Stimulated activated naive B cell treated with anti-CD40 and anti-IgM and Interleukin-4, amounts not matched to agents 10 μg/mL and 1 μg/mL and 100 μg/mL, for 72 hours (primary cell): ENCODE results near the gene GP2.

ENCODE experiments used
- ATAC-seq, 2 donors: fragments of 150-1000 bp; cut with Tn5 transposase; replicated peaks; 2 replicates each; pipeline ENCODE4 v1.10.0; 2021; ENCODE audit warnings: moderate library complexity in 1 of 2
- DNase-seq: peaks from one replicate; pipeline ENCODE4 v3.0.0; 2021
- H3K27ac Mint-ChIP-seq: one replicate; pipeline ENCODE4 v1.8.0; 2022; ENCODE audit warnings: mild to moderate bottlenecking, mixed read lengths
- H3K27me3 Mint-ChIP-seq, 2 donors: one replicate each; pipeline ENCODE4 v1.8.0; 2022; ENCODE audit warnings: mixed read lengths in 2 of 2
- H3K36me3 Mint-ChIP-seq, 2 donors: one replicate each; pipeline ENCODE4 v1.8.0; 2022; ENCODE audit warnings: mixed read lengths in 2 of 2, mild to moderate bottlenecking in 1 of 2
- H3K4me1 Mint-ChIP-seq, 2 donors: one replicate each; pipeline ENCODE4 v1.8.0; 2022; ENCODE audit warnings: mixed read lengths in 2 of 2, mild to moderate bottlenecking in 1 of 2
- H3K4me3 Mint-ChIP-seq, 2 donors: one replicate each; pipeline ENCODE4 v1.8.0; 2022; ENCODE audit warnings: mild to moderate bottlenecking in 2 of 2, mixed read lengths in 2 of 2, moderate library complexity in 1 of 2
- H3K9me3 Mint-ChIP-seq, 2 donors: one replicate each; pipeline ENCODE4 v1.8.0; 2022; ENCODE audit warnings: mixed read lengths in 2 of 2, mild to moderate bottlenecking in 1 of 2

GP2 gene

GRCh38 chr16:20263138-20263855 is 64.0 kb downstream of the GP2 start:
- Mint-ChIP-seq H3K9me3 (peaks cover 10 to 11% of the 10 kb centered on the region in 2 donors), H3K27ac (no peak overlapping the region), H3K4me1 (no peaks in the 10 kb centered on the region), H3K27me3 (peaks cover 8 to 10% of the 10 kb centered on the region in 2 donors), H3K36me3 (peaks cover 0 to 3% of the 10 kb centered on the region in 2 donors), H3K4me3 (no peak overlapping the region)
- no peak for DNase-seq
- ATAC-seq = no peak

DNA sequence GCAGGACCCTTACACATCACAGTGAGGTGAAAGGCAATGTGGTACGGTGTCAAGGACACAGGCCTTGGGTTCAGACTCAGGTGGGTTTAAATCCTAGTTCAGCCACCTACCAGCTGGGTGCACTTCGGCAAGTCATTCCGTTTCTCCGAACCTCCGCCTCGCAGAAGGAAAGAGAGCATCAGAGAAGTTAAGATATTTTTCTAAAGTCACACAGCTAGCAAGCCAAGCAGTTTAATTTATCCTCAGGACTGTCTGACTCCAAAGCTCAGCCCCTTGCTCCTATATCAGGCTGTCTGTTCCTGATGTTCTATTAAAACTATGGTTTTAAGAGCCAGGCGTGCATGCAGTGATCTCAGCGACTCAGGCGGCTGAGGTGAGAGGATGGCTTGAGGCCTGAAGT is 65.1 kb downstream of the GP2 start:
- H3K9me3 Mint-ChIP-seq = peaks cover 10 to 11% of the 10 kb centered on the region in 2 donors
- H3K4me3 Mint-ChIP-seq = no peak overlapping the region
- peaks cover 7 to 8% of the 10 kb centered on the region in 2 donors for H3K27me3 Mint-ChIP-seq
- H3K27ac Mint-ChIP-seq = no peak overlapping the region
- no peak for DNase-seq
- peaks cover 0 to 3% of the 10 kb centered on the region in 2 donors for H3K36me3 Mint-ChIP-seq
- no peaks in the 10 kb centered on the region for H3K4me1 Mint-ChIP-seq
- no peak for ATAC-seq

DNA sequence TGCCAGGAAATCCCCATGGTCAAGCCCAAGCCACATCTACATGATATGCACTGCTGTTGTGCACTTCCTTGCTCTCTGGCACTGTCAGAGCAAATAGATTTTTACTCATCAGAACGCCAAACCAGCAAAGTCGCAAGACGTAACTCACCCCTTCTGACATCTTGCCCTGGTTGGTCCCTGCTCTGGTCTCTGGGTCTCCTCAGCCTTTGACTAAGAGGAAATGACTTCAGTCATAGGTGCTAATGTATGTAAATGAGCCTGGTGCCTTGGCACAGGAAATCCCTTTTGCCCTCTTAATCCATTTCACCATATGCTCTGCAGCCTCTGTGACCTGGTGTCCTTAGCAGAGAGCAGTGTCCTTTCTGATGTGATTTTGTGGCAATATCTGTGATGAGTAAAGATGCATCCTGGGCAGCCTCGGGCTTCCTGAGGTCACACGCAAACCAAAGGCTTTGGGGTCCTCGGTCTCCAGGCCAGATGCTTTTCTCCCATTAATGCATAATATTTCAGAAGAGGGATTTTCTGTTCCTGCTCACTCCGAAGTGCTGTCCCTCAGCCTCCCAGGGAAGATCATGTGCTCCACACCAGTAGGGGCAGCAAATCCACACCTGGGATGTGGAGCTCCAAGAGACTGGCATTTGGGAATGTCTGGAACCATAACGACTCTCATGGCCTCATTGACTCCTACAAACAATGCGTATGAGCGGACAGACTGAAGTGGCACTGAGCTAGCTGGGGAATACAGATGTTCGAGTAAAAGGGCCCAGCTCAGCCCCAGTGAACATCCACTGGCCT is 66.9 kb downstream of the GP2 start:
- peaks cover 10 to 11% of the 10 kb centered on the region in 2 donors for H3K9me3 Mint-ChIP-seq
- peaks cover 0 to 3% of the 10 kb centered on the region in 2 donors for H3K36me3 Mint-ChIP-seq
- H3K27me3 Mint-ChIP-seq = peaks cover 8 to 11% of the 10 kb centered on the region in 2 donors
- no peak for DNase-seq
- no peaks in the 10 kb centered on the region for H3K4me1 Mint-ChIP-seq
- no peak overlapping the region for H3K4me3 Mint-ChIP-seq
- no peak overlapping the region for H3K27ac Mint-ChIP-seq
- no peak for ATAC-seq
